ENCODE measurements around the gene C10orf105.

C10orf105 gene

GRCh38 chr10:71746344-71747037 is 26.9 kb upstream of the C10orf105 start:
- no peak for DNase-seq (ENCODE audit: low spot score)
- Mint-ChIP-seq H3K36me3 (ENCODE audit: low read depth) (peaks cover 49% of the 10 kb centered on the region), H3K27me3 (ENCODE audit: low read depth) (no peaks in the 10 kb centered on the region), H3K27ac (peak overlapping the region; percentile 98), H3K4me1 (ENCODE audit: low read depth) (peaks cover 88% of the 10 kb centered on the region), H3K9me3 (peaks cover 10% of the 10 kb centered on the region), H3K4me3 (peak overlapping the region; percentile 54)

DNA sequence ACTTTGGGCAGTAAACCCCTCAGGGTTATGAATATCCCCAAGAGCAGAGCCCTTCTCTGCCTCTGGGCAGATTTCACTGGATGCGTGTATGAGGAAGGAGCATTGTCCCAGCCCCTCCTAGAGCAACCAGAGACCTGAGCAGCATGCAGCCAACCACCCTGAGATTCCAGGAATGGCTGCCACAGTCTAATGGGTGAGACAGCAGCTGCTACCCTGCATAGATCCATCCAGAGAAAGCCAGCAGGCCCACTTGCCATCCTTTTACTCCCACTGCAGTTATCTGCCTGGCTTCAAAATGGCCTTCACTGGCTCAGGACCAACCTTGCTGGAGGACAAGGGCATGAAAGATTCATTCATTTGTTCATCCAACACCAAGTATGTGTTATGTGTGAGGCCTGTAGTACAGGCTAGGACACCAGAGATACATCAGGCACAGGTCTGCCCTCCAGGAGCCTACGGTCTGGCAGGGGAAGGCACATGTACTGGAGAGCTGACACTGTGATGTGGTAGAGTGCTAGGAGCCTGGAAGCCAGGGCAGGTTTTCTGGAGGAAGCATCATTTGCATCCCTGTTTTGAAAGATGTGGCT is 26.2 kb upstream of the C10orf105 start:
- no peak for DNase-seq (ENCODE audit: low spot score)
- Mint-ChIP-seq H3K27me3 (ENCODE audit: low read depth) (no peaks in the 10 kb centered on the region), H3K4me3 (peak overlapping the region; percentile 54), H3K4me1 (ENCODE audit: low read depth) (peaks cover 92% of the 10 kb centered on the region), H3K27ac (peak overlapping the region; percentile 98), H3K36me3 (ENCODE audit: low read depth) (peaks cover 44% of the 10 kb centered on the region), H3K9me3 (peaks cover 10% of the 10 kb centered on the region)

GRCh38 chr10:71744897-71745663 is 25.5 kb upstream of the C10orf105 start:
- Mint-ChIP-seq H3K27ac (peak overlapping the region; percentile 8), H3K27me3 (ENCODE audit: low read depth) (no peaks in the 10 kb centered on the region), H3K4me1 (ENCODE audit: low read depth) (peaks cover 91% of the 10 kb centered on the region), H3K4me3 (no peak overlapping the region), H3K36me3 (ENCODE audit: low read depth) (peaks cover 40% of the 10 kb centered on the region), H3K9me3 (peaks cover 10% of the 10 kb centered on the region)
- no peak for DNase-seq (ENCODE audit: low spot score)

DNA sequence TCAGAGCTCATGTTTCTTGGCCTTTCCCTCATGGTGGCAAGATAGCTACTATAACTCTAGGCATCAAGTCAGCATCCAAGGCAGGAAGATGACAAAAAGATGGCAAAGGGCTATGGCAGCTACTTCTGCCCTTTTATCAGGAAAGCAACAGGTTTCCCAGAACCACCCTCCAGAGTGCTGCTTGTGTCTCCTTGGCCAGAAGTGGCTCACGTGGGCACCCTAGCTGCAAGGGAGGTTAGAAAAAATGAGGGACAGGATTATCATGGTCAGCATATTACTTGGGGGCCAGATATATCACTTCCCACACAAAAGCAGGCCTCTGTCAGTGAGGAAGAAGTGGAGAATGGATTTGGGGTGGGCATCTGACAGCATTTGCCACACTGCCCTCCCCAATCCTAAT is 24.3 kb upstream of the C10orf105 start:
- peaks cover 91% of the 10 kb centered on the region for H3K4me1 Mint-ChIP-seq (ENCODE audit: low read depth)
- no peaks in the 10 kb centered on the region for H3K27me3 Mint-ChIP-seq (ENCODE audit: low read depth)
- peaks cover 10% of the 10 kb centered on the region for H3K9me3 Mint-ChIP-seq
- peaks cover 34% of the 10 kb centered on the region for H3K36me3 Mint-ChIP-seq (ENCODE audit: low read depth)
- H3K4me3 Mint-ChIP-seq = no peak overlapping the region
- no peak overlapping the region for H3K27ac Mint-ChIP-seq
- no peak for DNase-seq (ENCODE audit: low spot score)

GRCh38 chr10:71743089-71743838 is 23.7 kb upstream of the C10orf105 start:
- peaks cover 29% of the 10 kb centered on the region for H3K36me3 Mint-ChIP-seq (ENCODE audit: low read depth)
- peaks cover 10% of the 10 kb centered on the region for H3K9me3 Mint-ChIP-seq
- peaks cover 85% of the 10 kb centered on the region for H3K4me1 Mint-ChIP-seq (ENCODE audit: low read depth)
- peak overlapping the region; percentile 80 for H3K27ac Mint-ChIP-seq
- peak overlapping the region; percentile 70 for H3K4me3 Mint-ChIP-seq
- no peaks in the 10 kb centered on the region for H3K27me3 Mint-ChIP-seq (ENCODE audit: low read depth)
- DNase-seq (ENCODE audit: low spot score) = no peak

- peaks cover 10% of the 10 kb centered on the region for H3K9me3 Mint-ChIP-seq
- H3K4me3 Mint-ChIP-seq = peak overlapping the region; percentile 70
- DNase-seq (ENCODE audit: low spot score) = no peak
- H3K36me3 Mint-ChIP-seq (ENCODE audit: low read depth) = peaks cover 26% of the 10 kb centered on the region
- peak overlapping the region; percentile 80 for H3K27ac Mint-ChIP-seq
- peaks cover 85% of the 10 kb centered on the region for H3K4me1 Mint-ChIP-seq (ENCODE audit: low read depth)
- H3K27me3 Mint-ChIP-seq (ENCODE audit: low read depth) = no peaks in the 10 kb centered on the region
Observed at GRCh38 chr10:71742301-71743088, 22.9 kb upstream of the C10orf105 start.

- peaks cover 19% of the 10 kb centered on the region for H3K36me3 Mint-ChIP-seq (ENCODE audit: low read depth)
- no peaks in the 10 kb centered on the region for H3K27me3 Mint-ChIP-seq (ENCODE audit: low read depth)
- H3K27ac Mint-ChIP-seq = peak overlapping the region; percentile 80
- peak overlapping the region; percentile 70 for H3K4me3 Mint-ChIP-seq
- H3K4me1 Mint-ChIP-seq (ENCODE audit: low read depth) = peaks cover 84% of the 10 kb centered on the region
- DNase-seq (ENCODE audit: low spot score) = no peak
- peaks cover 10% of the 10 kb centered on the region for H3K9me3 Mint-ChIP-seq
Observed at GRCh38 chr10:71741671-71742070, 22.1 kb upstream of the C10orf105 start.

GRCh38 chr10:71741029-71741428 is 21.5 kb upstream of the C10orf105 start:
- H3K4me1 Mint-ChIP-seq (ENCODE audit: low read depth) = peaks cover 84% of the 10 kb centered on the region
- peak overlapping the region; percentile 70 for H3K4me3 Mint-ChIP-seq
- no peaks in the 10 kb centered on the region for H3K27me3 Mint-ChIP-seq (ENCODE audit: low read depth)
- DNase-seq (ENCODE audit: low spot score) = no peak
- peaks cover 19% of the 10 kb centered on the region for H3K36me3 Mint-ChIP-seq (ENCODE audit: low read depth)
- peaks cover 10% of the 10 kb centered on the region for H3K9me3 Mint-ChIP-seq
- H3K27ac Mint-ChIP-seq = peak overlapping the region; percentile 72

DNA sequence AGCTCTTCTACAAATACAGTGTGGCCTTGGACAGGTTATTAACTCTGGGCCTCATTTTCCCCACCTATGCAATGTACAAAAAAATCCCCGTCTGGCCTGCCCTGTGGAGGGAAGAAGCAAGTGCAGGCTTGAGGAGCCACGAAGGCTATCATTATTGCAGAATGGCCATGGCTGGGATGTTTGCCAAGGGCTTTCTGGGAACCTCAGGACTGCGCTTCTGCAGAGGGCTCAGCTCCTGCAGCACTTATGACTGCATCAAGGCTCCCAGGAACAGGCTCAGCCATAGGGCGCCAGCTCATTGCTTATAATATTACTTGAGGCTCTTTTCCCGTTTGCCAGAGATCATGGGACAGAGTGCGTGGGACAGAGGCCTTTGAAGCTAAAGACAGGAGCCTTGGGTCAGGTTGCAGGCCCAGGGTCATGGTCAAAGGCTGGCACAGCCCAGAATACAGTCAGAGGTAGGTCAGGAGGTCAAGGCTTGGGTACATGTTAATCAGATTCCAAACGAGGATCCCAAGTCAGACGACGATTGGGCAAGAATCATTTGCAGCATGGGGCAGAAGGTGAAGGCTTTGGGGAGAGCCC is 20.6 kb upstream of the C10orf105 start:
- DNase-seq (ENCODE audit: low spot score) = no peak
- no peaks in the 10 kb centered on the region for H3K27me3 Mint-ChIP-seq (ENCODE audit: low read depth)
- H3K4me1 Mint-ChIP-seq (ENCODE audit: low read depth) = peaks cover 84% of the 10 kb centered on the region
- peaks cover 16% of the 10 kb centered on the region for H3K36me3 Mint-ChIP-seq (ENCODE audit: low read depth)
- peak overlapping the region; percentile 18 for H3K4me3 Mint-ChIP-seq
- peaks cover 10% of the 10 kb centered on the region for H3K9me3 Mint-ChIP-seq
- peak overlapping the region; percentile 9 for H3K27ac Mint-ChIP-seq

- no peaks in the 10 kb centered on the region for H3K27me3 Mint-ChIP-seq (ENCODE audit: low read depth)
- peak overlapping the region; percentile 65 for H3K27ac Mint-ChIP-seq
- peaks cover 10% of the 10 kb centered on the region for H3K9me3 Mint-ChIP-seq
- H3K36me3 Mint-ChIP-seq (ENCODE audit: low read depth) = peaks cover 10% of the 10 kb centered on the region
- no peak for DNase-seq (ENCODE audit: low spot score)
- no peak overlapping the region for H3K4me3 Mint-ChIP-seq
- peaks cover 84% of the 10 kb centered on the region for H3K4me1 Mint-ChIP-seq (ENCODE audit: low read depth)
Observed at GRCh38 chr10:71739358-71739900, 19.9 kb upstream of the C10orf105 start.

GRCh38 chr10:71737834-71738197 is 18.2 kb upstream of the C10orf105 start:
- peaks cover 79% of the 10 kb centered on the region for H3K4me1 Mint-ChIP-seq (ENCODE audit: low read depth)
- peaks cover 5% of the 10 kb centered on the region for H3K36me3 Mint-ChIP-seq (ENCODE audit: low read depth)
- no peaks in the 10 kb centered on the region for H3K27me3 Mint-ChIP-seq (ENCODE audit: low read depth)
- no peak for DNase-seq (ENCODE audit: low spot score)
- peak overlapping the region; percentile 74 for H3K27ac Mint-ChIP-seq
- no peak overlapping the region for H3K4me3 Mint-ChIP-seq
- peaks cover 7% of the 10 kb centered on the region for H3K9me3 Mint-ChIP-seq

DNA sequence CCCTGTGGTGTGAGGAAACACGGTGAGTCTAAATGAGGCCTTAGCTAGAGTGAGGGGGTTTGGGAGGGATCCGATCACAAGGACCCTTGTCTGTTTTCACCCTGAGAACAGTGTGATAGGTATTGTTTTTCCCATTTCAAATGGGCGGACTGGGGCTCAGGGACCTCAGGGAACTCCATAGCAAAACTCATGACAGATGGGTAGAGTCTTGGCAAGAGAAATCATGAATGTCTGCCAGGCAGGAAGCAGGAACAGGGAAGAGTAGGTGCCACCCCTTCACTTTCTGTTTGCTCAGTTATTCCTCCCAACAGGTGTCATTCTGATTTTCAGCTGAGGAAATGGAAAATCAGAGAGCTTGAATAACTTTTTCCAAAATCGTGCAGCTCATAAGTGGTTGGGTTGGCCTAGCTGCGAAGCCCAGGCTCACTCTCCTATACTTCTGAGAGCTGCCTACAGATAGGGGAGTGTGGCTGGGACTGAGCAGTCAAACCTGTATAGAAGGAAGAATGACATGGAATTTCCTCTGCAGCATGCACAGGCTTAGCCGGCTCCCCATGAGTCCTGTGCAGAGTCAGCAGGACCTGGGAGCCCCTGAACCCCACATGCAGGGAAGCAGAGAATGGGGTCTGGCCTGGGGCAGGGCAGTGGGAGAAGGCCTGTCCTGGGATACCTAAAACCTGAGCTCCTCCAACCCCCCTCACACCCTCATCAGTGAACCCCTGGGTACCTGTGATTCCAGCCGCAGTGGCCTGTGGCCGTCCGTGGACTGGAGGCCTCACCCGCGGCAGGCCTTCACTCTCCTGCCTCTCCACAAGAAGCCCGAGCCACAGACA is 17.6 kb upstream of the C10orf105 start:
- Mint-ChIP-seq H3K36me3 (ENCODE audit: low read depth) (peaks cover 1% of the 10 kb centered on the region), H3K27ac (peak overlapping the region; percentile 89), H3K9me3 (peaks cover 1% of the 10 kb centered on the region), H3K27me3 (ENCODE audit: low read depth) (no peaks in the 10 kb centered on the region), H3K4me3 (peak overlapping the region; percentile 37), H3K4me1 (ENCODE audit: low read depth) (peaks cover 76% of the 10 kb centered on the region)
- peak; percentile 43 for DNase-seq (ENCODE audit: low spot score)
